Trophoblast cell (in vitro differentiated cells and primary cell): Measurements from ENCODE around the gene OPCML.

Source experiments
- DNase-seq, 2 donors: peaks; one replicate each; pipeline ENCODE4 v3.0.0-alpha.2; 2016
- H2AFZ ChIP-seq: 2 replicates; pipeline ENCODE4 v1.6.1; 2013; ENCODE audit warnings: low read length, moderate library complexity, mild to moderate bottlenecking; ENCODE audit not compliant: insufficient read depth, poor library complexity
- H2AK5ac ChIP-seq: 2 replicates; pipeline ENCODE4 v1.6.1; 2013; ENCODE audit warnings: mild to moderate bottlenecking, low read length
- H2BK120ac ChIP-seq: 2 replicates; pipeline ENCODE4 v1.6.1; 2013; ENCODE audit warnings: low read length, mild to moderate bottlenecking, moderate library complexity; ENCODE audit not compliant: insufficient read depth, poor library complexity
- H2BK12ac ChIP-seq: 2 replicates; pipeline ENCODE4 v1.6.1; 2013; ENCODE audit warnings: mild to moderate bottlenecking, low read length, moderate library complexity
- H2BK5ac ChIP-seq: 2 replicates; pipeline ENCODE4 v1.6.1; 2013; ENCODE audit warnings: low read length, low read depth, moderate library complexity, mild to moderate bottlenecking; ENCODE audit not compliant: poor library complexity
- H3K14ac ChIP-seq: 2 replicates; pipeline ENCODE4 v1.6.1; 2013; ENCODE audit warnings: mild to moderate bottlenecking, low read length
- H3K18ac ChIP-seq: 2 replicates; pipeline ENCODE4 v1.6.1; 2013; ENCODE audit warnings: mild to moderate bottlenecking, low read length
- H3K23ac ChIP-seq: 2 replicates; pipeline ENCODE4 v1.6.1; 2013; ENCODE audit warnings: low read length
- H3K27ac ChIP-seq: 2 replicates; pipeline ENCODE4 v1.5.1; 2013; ENCODE audit warnings: low read depth, mild to moderate bottlenecking, inconsistent platforms, low read length, moderate library complexity
- H3K27me3 ChIP-seq: 2 replicates; pipeline ENCODE4 v1.6.1; 2013; ENCODE audit warnings: inconsistent platforms, mild to moderate bottlenecking, low read length, moderate library complexity; ENCODE audit not compliant: insufficient read depth
- H3K36me3 ChIP-seq, 2 experiments: 1 replicate in 1 of 2; 2 replicates in 1 of 2; pipeline ENCODE4 v1.6.1; 2013; ENCODE audit warnings: low read length in 2 of 2, mild to moderate bottlenecking in 2 of 2, moderate library complexity in 1 of 2; ENCODE audit not compliant: insufficient read depth in 2 of 2, control insufficient read depth in 1 of 2
- H3K4ac ChIP-seq: 2 replicates; pipeline ENCODE4 v1.6.1; 2013; ENCODE audit warnings: low read depth, mild to moderate bottlenecking, low read length, moderate library complexity
- H3K4me1 ChIP-seq, 2 experiments: 1 replicate in 1 of 2; 2 replicates in 1 of 2; pipeline ENCODE4 v1.6.1; 2013; ENCODE audit warnings: low read length in 2 of 2, mild to moderate bottlenecking in 2 of 2, moderate library complexity in 1 of 2; ENCODE audit not compliant: insufficient read depth in 2 of 2, control insufficient read depth in 1 of 2
- H3K4me2 ChIP-seq: 2 replicates; pipeline ENCODE4 v1.6.1; 2013; ENCODE audit warnings: inconsistent platforms, mild to moderate bottlenecking, low read length, moderate library complexity
- H3K4me3 ChIP-seq: 2 replicates; pipeline ENCODE4 v1.5.1; 2013; ENCODE audit warnings: mild to moderate bottlenecking, low read depth, low read length, inconsistent platforms
- H3K79me1 ChIP-seq: one replicate; pipeline ENCODE4 v1.6.1; 2013; ENCODE audit warnings: low read length
- H3K79me2 ChIP-seq: 2 replicates; pipeline ENCODE4 v1.6.1; 2013; ENCODE audit warnings: low read length, mild to moderate bottlenecking; ENCODE audit not compliant: control insufficient read depth, insufficient read depth, poor library complexity
- H3K9ac ChIP-seq: 2 replicates; pipeline ENCODE4 v1.6.1; 2013; ENCODE audit warnings: mild to moderate bottlenecking, low read length
- H3K9me3 ChIP-seq: 2 replicates; pipeline ENCODE4 v1.6.1; 2013; ENCODE audit warnings: low read depth, mild to moderate bottlenecking, control low read depth, inconsistent platforms, low read length; ENCODE audit not compliant: insufficient read depth
- H4K12ac ChIP-seq: 2 replicates; pipeline ENCODE4 v1.6.1; 2013; ENCODE audit warnings: low read depth, mild to moderate bottlenecking, low read length, moderate library complexity
- H4K8ac ChIP-seq: 2 replicates; pipeline ENCODE4 v1.6.1; 2013; ENCODE audit warnings: low read depth, mild to moderate bottlenecking, low read length, moderate library complexity
- H4K91ac ChIP-seq: one replicate; pipeline ENCODE4 v1.6.1; 2013; ENCODE audit warnings: low read depth, mild to moderate bottlenecking, low read length, moderate library complexity
- WGBS: extraction: QIAGEN DNeasy Blood & Tissue Kit; methylation state at CpG from one replicate; pipeline ENCODE4 v1.1.7; 2013; ENCODE audit warnings: missing lambda C conversion rate; ENCODE audit not compliant: insufficient read length, insufficient coverage; ENCODE audit errors: extremely low coverage; 5-methylcytosine and 5-hydroxymethylcytosine counted together

The OPCML gene

GRCh38 chr11:133137939-133138338 lies 394.4 kb downstream of the OPCML start:
- Histone ChIP-seq H3K4me2 (no peak overlapping the region), H3K79me1 (no peaks in the 10 kb centered on the region), H2BK12ac (no peak overlapping the region), H3K14ac (no peak overlapping the region), H3K4me3 (no peak overlapping the region), H4K12ac (no peak overlapping the region), H3K27ac (no peak overlapping the region), H3K9me3 (no peaks in the 10 kb centered on the region), H3K4ac (no peak overlapping the region), H2BK5ac (no peak overlapping the region), H3K79me2 (no peaks in the 10 kb centered on the region), H4K8ac (no peak overlapping the region), H2AK5ac (no peak overlapping the region), H2AFZ (no peak overlapping the region), H4K91ac (no peak overlapping the region), H3K27me3 (no peaks in the 10 kb centered on the region), H2BK120ac (no peak overlapping the region), H3K9ac (no peak overlapping the region), H3K18ac (no peak overlapping the region), H3K4me1 (peaks cover 0 to 3% of the 10 kb centered on the region in 2 experiments), H3K36me3 (no peaks in the 10 kb centered on the region), H3K23ac (no peak overlapping the region)
- DNase-seq: no peak
- WGBS: no CpG with 5 or more reads among the region's 5 CpGs

- H3K79me2 ChIP-seq: no peaks in the 10 kb centered on the region
- no peak overlapping the region for H4K91ac ChIP-seq
- no peak overlapping the region for H3K4ac ChIP-seq
- no peak overlapping the region for H3K18ac ChIP-seq
- no peak overlapping the region for H3K14ac ChIP-seq
- H3K79me1 ChIP-seq: no peaks in the 10 kb centered on the region
- no peak overlapping the region for H2BK120ac ChIP-seq
- H3K27me3 ChIP-seq: no peaks in the 10 kb centered on the region
- H3K9ac ChIP-seq: no peak overlapping the region
- no peak overlapping the region for H2BK12ac ChIP-seq
- no peak for DNase-seq
- peaks cover 0 to 5% of the 10 kb centered on the region in 2 experiments for H3K4me1 ChIP-seq
- no peaks in the 10 kb centered on the region for H3K9me3 ChIP-seq
- no peak overlapping the region for H3K4me2 ChIP-seq
- H3K27ac ChIP-seq: no peak overlapping the region
- no peak overlapping the region for H3K4me3 ChIP-seq
- no peak overlapping the region for H4K8ac ChIP-seq
- no peaks in the 10 kb centered on the region for H3K36me3 ChIP-seq
- no peak overlapping the region for H2AK5ac ChIP-seq
- H2BK5ac ChIP-seq: no peak overlapping the region
- no peak overlapping the region for H4K12ac ChIP-seq
- no peak overlapping the region for H2AFZ ChIP-seq
- WGBS: no CpG with 5 or more reads among the region's 2 CpGs
- H3K23ac ChIP-seq: no peak overlapping the region
These were observed 395.0 kb downstream of the OPCML start for GRCh38 chr11:133137270-133137669.

- Histone ChIP-seq H3K27me3 (no peaks in the 10 kb centered on the region), H3K9me3 (no peaks in the 10 kb centered on the region), H3K79me1 (no peaks in the 10 kb centered on the region), H2AK5ac (no peak overlapping the region), H3K18ac (no peak overlapping the region), H3K36me3 (no peaks in the 10 kb centered on the region), H2AFZ (no peak overlapping the region), H3K27ac (no peak overlapping the region), H2BK12ac (no peak overlapping the region), H3K4me1 (peaks cover 0 to 5% of the 10 kb centered on the region in 2 experiments), H4K8ac (no peak overlapping the region), H3K4ac (no peak overlapping the region), H2BK120ac (no peak overlapping the region), H3K4me3 (no peak overlapping the region), H3K23ac (no peak overlapping the region), H4K12ac (no peak overlapping the region), H4K91ac (no peak overlapping the region), H3K9ac (no peak overlapping the region), H3K14ac (no peak overlapping the region), H3K79me2 (no peaks in the 10 kb centered on the region), H3K4me2 (no peak overlapping the region), H2BK5ac (no peak overlapping the region)
- no peak for DNase-seq
- WGBS: 100% methylated on average over 1 of the region's 4 CpGs
These were observed 395.9 kb downstream of the OPCML start for GRCh38 chr11:133136376-133136775.

GRCh38 chr11:133134314-133135173 lies 397.8 kb downstream of the OPCML start:
- no peak overlapping the region for H3K18ac ChIP-seq
- H3K36me3 ChIP-seq: no peaks in the 10 kb centered on the region
- no peak overlapping the region for H3K23ac ChIP-seq
- H3K27ac ChIP-seq: no peak overlapping the region
- no peak overlapping the region for H3K9ac ChIP-seq
- H4K91ac ChIP-seq: peak overlapping the region; percentile 0
- no peak overlapping the region for H3K4me2 ChIP-seq
- no peaks in the 10 kb centered on the region for H3K9me3 ChIP-seq
- H2BK12ac ChIP-seq: no peak overlapping the region
- no peak overlapping the region for H3K4ac ChIP-seq
- DNase-seq: peak; percentile 5 to 53
- no CpG with 5 or more reads among the region's 11 CpGs for WGBS
- no peak overlapping the region for H4K12ac ChIP-seq
- H3K4me1 ChIP-seq: peaks cover 0 to 5% of the 10 kb centered on the region in 2 experiments
- H2AFZ ChIP-seq: no peak overlapping the region
- no peak overlapping the region for H3K4me3 ChIP-seq
- no peak overlapping the region for H2BK5ac ChIP-seq
- H2AK5ac ChIP-seq: no peak overlapping the region
- no peak overlapping the region for H3K14ac ChIP-seq
- H3K27me3 ChIP-seq: no peaks in the 10 kb centered on the region
- no peaks in the 10 kb centered on the region for H3K79me1 ChIP-seq
- H4K8ac ChIP-seq: no peak overlapping the region
- no peaks in the 10 kb centered on the region for H3K79me2 ChIP-seq
- H2BK120ac ChIP-seq: no peak overlapping the region
